ENCODE results near the gene NOP16.
A peak's percentile ranks its signal among the peaks of the same experiment; 100 is the strongest.

NOP16 gene

GRCh38 chr5:176386491-176386890 is 1.9 kb downstream of the NOP16 start:
- DNase-seq (ENCODE audit: low read depth), result no peak

- no peak for DNase-seq (ENCODE audit: low read depth)
Measured at GRCh38 chr5:176384991-176385390, 3.4 kb downstream of the NOP16 start.

- no peak for DNase-seq (ENCODE audit: low read depth)
Measured at GRCh38 chr5:176384366-176384930, 4.0 kb downstream of the NOP16 start.

GRCh38 chr5:176383961-176384360 is 4.4 kb downstream of the NOP16 start:
- DNase-seq (ENCODE audit: low read depth), result no peak

GRCh38 chr5:176383248-176383905 is 5.0 kb downstream of the NOP16 start:
- no peak for DNase-seq (ENCODE audit: low read depth)

GRCh38 chr5:176382721-176383120 is 5.7 kb downstream of the NOP16 start:
- DNase-seq (ENCODE audit: low read depth), result no peak

GRCh38 chr5:176381979-176382378 is 6.4 kb downstream of the NOP16 start:
- no peak for DNase-seq (ENCODE audit: low read depth)

GRCh38 chr5:176381423-176381822 is 7.0 kb downstream of the NOP16 start:
- DNase-seq (ENCODE audit: low read depth), result no peak

- no peak for DNase-seq (ENCODE audit: low read depth)
Measured at GRCh38 chr5:176379881-176380280, 8.5 kb downstream of the NOP16 start.

GRCh38 chr5:176373100-176373818 is 15.1 kb downstream of the NOP16 start:
- DNase-seq (ENCODE audit: low read depth), result no peak

- no peak for DNase-seq (ENCODE audit: low read depth)
Measured at GRCh38 chr5:176371621-176372539, 16.5 kb downstream of the NOP16 start.

- DNase-seq (ENCODE audit: low read depth), result no peak
Measured at GRCh38 chr5:176369934-176370711, 18.3 kb downstream of the NOP16 start.

- DNase-seq (ENCODE audit: low read depth), result no peak
Measured at GRCh38 chr5:176368726-176369125, 19.7 kb downstream of the NOP16 start.

GRCh38 chr5:176366232-176366894 is 22.0 kb downstream of the NOP16 start:
- DNase-seq (ENCODE audit: low read depth), result no peak

GRCh38 chr5:176365351-176366231 is 22.8 kb downstream of the NOP16 start, which contains the start of gene ARL10:
ARL10 (plus strand) TSS chr5:176365487; CDS start chr5:176365564, 77 bp downstream.
- DNase-seq (ENCODE audit: low read depth), result peak; percentile 50

- DNase-seq (ENCODE audit: low read depth), result no peak
Measured at GRCh38 chr5:176364765-176365350, 23.5 kb downstream of the NOP16 start.

- DNase-seq (ENCODE audit: low read depth), result no peak
Measured at GRCh38 chr5:176362233-176362490, 26.2 kb downstream of the NOP16 start.

- peak; percentile 88 for DNase-seq (ENCODE audit: low read depth)
Measured at GRCh38 chr5:176361437-176362232, 26.8 kb downstream of the NOP16 start, which contains the start of gene KIAA1191. KIAA1191 (minus strand) TSS chr5:176361764; CDS start chr5:176359508, 2,256 bp downstream.

All from activated T-cell treated with anti-CD3 and anti-CD28 coated beads for 24 hours (primary cell).